ENCODE data around the gene MAPK7.

Gene MAPK7

GRCh38 chr17:19366637-19366972, 11.7 kb upstream of the MAPK7 start:
- H3K4me3 ChIP-seq (ENCODE audit: low read depth, low read length) = no peak overlapping the region
- TF ChIP-seq CTCF (IDR thresholded peaks at IDR 0.05; ENCODE audit: insufficient read depth, low read length, missing control alignments) = no peak
- POLR2A ChIA-PET = no interaction called here
- no peak for DNase-seq (ENCODE audit: low read depth, low spot score)
- CTCF ChIA-PET = interaction anchor here (1.4 to 14.4 kb wide), 4 partner anchors 11 to 400 kb away, joined by 4 to 293 read pairs (median 14); partner anchors contain the start of gene MAPK7

DNA sequence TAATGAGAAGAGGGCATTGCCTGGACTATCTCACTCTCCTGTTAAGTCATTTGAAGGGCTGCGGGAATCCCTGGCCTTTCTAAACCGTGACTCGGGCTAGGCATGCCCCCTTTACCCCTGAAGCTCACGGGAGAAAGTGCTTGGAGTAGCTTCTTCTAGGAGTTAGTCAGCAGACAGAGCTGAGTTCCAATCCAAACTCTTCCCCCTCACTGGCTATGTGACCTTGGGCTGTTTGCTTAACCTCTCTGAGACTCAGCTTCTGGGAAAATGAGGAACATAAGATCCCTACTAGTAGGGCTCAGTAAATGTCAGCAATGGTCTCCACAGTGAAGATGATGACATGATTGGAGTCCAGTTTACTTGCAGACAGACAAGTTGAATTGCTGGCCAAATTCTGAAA, 10.1 kb upstream of the MAPK7 start:
- no peak overlapping the region for H3K4me3 ChIP-seq (ENCODE audit: low read depth, low read length)
- POLR2A ChIA-PET = no interaction called here
- DNase-seq (ENCODE audit: low read depth, low spot score) = no peak
- no peak for TF ChIP-seq CTCF (IDR thresholded peaks at IDR 0.05; ENCODE audit: insufficient read depth, low read length, missing control alignments)
- CTCF ChIA-PET = interaction anchor here (1.2 to 2.8 kb wide), 5 partner anchors 9 to 398 kb away, joined by 3 to 15 read pairs (median 6); no protein-coding TSS in a partner anchor

DNA sequence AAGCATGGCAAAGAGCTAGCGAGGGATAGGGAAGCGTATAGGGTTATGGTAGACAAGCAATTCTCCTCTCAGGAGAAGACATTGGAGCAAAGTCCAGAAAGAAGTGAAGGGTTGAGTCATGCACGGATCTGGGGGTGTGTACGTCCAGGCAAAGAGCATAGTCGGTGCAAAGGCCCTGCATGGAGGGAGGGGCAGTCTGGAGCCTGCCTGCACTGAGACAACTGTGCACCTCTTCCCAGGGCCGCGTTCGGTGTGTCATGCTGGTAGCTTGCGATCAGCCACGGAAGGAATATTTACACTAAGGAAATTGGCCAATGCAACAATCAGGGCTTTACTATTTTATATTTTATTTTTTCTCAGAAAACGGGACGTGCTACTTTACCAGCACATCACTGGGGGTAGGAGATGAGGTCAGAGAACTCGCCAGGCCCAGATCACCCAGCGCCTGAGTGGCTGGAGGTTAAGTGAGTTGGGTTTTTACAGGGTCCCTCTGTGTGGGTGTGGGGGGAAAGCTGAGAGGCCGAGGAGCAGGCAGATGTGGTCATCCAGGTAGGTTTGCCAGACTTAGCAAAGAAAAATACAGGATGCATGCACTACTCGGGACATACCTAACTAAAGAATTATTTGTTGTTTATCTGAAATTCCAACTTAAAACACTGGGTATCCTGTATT, 9.1 kb upstream of the MAPK7 start:
- TF ChIP-seq CTCF (IDR thresholded peaks at IDR 0.05; ENCODE audit: insufficient read depth, low read length, missing control alignments) = no peak
- no peak for DNase-seq (ENCODE audit: low read depth, low spot score)
- CTCF ChIA-PET = interaction anchor here (1.2 to 2.8 kb wide), 5 partner anchors 8 to 395 kb away, joined by 4 to 15 read pairs (median 6); no protein-coding TSS in a partner anchor
- POLR2A ChIA-PET = no interaction called here
- H3K4me3 ChIP-seq (ENCODE audit: low read depth, low read length) = no peak overlapping the region

DNA sequence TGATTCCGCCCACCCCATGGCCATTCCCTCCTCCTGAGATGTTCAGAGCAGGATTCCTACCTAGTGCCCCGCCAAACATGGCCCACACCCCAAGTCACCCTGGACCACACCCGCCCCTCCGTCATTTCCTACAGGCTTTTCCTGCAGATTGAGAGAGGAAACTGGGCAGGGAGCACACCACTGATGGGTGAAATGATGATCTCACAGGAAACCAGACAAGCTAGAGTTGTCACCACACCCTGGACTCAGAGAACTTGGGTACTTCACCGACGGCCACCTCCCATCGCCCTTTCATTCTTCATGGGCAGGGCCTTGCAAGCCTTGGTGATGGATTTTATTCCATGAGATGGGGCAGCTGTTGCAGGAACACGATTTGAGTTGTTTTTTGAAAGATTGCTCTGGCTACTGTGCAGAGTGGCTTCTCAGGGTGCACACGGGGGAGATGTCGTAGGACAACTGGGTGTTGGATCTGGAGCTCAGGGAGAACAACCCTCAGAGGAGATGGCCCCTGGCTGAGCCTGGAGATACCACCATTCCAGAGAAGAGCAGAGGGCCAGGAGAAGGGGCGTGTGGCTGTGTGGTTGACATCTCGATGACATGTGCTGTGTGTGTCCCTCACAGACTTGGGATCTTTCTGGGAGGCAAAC, 8.3 kb upstream of the MAPK7 start:
- POLR2A ChIA-PET = no interaction called here
- CTCF ChIA-PET = interaction anchor here (1.0 to 2.8 kb wide), 5 partner anchors 9 to 392 kb away, joined by 3 to 15 read pairs (median 4); no protein-coding TSS in a partner anchor
- no peak for DNase-seq (ENCODE audit: low read depth, low spot score)
- no peak overlapping the region for H3K4me3 ChIP-seq (ENCODE audit: low read depth, low read length)
- TF ChIP-seq CTCF (IDR thresholded peaks at IDR 0.05; ENCODE audit: insufficient read depth, low read length, missing control alignments) = no peak

DNA sequence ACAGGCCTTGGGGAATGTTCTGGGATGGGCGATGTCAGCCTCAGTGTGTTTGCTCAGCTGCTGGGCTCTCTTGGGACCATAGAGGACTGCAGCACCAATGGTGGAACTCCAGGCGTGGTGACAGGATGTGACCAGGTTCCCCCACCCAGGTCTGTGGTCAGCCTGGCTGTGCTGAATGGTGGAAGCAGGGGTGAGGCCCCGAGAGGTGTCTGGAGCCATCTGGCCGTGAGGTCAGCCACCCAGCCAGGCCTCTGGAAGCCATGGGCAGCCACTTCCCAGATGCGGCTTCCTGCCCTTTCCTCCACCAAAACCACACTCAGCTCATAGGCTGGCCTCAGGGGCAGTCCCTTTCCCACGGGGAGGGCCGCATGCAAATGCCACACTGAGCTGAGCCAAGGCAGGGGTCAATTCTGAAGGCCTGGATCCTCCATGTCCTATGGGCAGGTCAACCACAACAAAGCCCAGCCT, 7.8 kb upstream of the MAPK7 start:
- CTCF ChIA-PET = interaction anchor here (1.0 to 2.8 kb wide), 4 partner anchors 9 to 392 kb away, joined by 3 to 15 read pairs (median 5); no protein-coding TSS in a partner anchor
- no peak overlapping the region for H3K4me3 ChIP-seq (ENCODE audit: low read depth, low read length)
- POLR2A ChIA-PET = no interaction called here
- TF ChIP-seq CTCF (IDR thresholded peaks at IDR 0.05; ENCODE audit: insufficient read depth, low read length, missing control alignments) = no peak
- DNase-seq (ENCODE audit: low read depth, low spot score) = no peak

GRCh38 chr17:19371259-19372010, 6.9 kb upstream of the MAPK7 start:
- ChIA-PET CTCF (interaction anchor here (0.7 to 2.8 kb wide), 6 partner anchors 8 to 395 kb away, joined by 3 to 15 read pairs (median 4); partner anchors contain the start of gene B9D1), POLR2A (no interaction called here)
- no peak for TF ChIP-seq CTCF (IDR thresholded peaks at IDR 0.05; ENCODE audit: insufficient read depth, low read length, missing control alignments)
- DNase-seq (ENCODE audit: low read depth, low spot score) = no peak
- H3K4me3 ChIP-seq (ENCODE audit: low read depth, low read length) = no peak overlapping the region
